ENCODE results near the gene AOX1.
"Not testable (repeated sequence)": the region's sequence is repeated elsewhere in the genome, so short reads cannot be mapped to it uniquely, and the experiment has no call there.

AOX1 gene

GRCh38 chr2:200693836-200694470 lies 108.1 kb downstream of the AOX1 start:
- DNase-seq (ENCODE audit: extremely low spot score, insufficient read length, low read depth) (no peak), FAIRE-seq (no peak)

DNA sequence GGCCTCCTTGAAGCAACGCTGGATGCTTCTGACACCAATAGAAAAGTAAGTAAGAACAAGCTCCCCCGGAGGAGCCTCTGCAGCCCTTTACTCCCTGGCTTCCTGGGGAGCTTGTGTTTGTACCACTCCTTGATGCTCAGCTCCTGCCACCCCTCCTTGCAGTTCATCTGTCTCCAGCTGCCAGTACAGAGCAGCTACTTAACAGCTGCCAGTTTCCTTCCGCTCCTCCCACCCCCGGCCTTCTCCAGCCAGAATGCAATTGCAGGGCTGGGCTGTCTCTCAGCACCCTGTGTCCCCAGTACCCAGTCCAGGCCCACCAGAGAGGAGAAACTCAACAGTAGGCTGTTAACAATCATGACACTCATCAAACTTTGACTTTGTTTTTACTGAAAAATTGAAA lies 109.4 kb downstream of the AOX1 start:
- FAIRE-seq (no peak), DNase-seq (ENCODE audit: extremely low spot score, insufficient read length, low read depth) (no peak)

DNA sequence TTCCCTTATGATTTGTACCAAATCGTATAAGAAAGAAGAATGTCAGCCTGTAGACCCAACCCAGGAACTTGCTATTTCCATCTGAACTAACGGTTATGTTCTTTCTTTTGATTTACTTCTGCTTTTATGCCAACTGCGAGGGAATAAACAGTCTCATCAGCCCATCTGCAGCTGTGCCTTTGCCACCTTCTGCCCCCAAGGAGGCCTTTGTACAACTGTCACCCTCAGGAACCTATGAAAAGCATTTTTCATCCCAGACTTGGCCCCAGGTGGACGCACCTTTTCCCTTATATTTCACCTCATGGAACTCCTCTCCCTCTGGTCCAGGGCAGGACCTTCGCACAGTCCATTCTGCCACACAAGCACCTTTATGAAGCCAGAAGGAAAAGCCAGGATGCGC lies 109.8 kb downstream of the AOX1 start:
- FAIRE-seq, result no peak

DNA sequence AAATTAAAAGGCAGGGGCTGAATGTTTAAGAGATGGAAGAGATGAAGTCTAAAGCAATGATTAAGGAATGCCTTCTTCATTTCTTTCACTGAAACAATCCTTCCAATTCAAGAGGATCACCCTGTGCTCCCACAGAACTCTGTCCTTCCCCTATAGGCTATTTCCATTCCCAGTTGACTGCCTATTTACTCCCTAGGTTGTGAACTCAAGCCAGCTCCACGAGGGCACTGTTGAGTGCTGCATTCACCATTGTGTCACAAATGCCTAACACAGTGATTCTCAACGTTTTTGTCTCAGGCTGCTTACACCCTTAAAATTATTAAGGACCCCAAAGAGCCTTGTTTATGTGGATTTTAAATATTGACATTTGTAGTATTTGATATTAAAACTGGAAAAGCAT lies 112.4 kb downstream of the AOX1 start:
- no peak for FAIRE-seq
- DNase-seq (ENCODE audit: extremely low spot score, insufficient read length, low read depth), result no peak

More for the DNA sequence above, 109.8 kb downstream of the AOX1 start:
- DNase-seq (ENCODE audit: extremely low spot score, insufficient read length, low read depth), result no peak

GRCh38 chr2:200699310-200699709 lies 113.5 kb downstream of the AOX1 start:
- no peak for FAIRE-seq
- no peak for DNase-seq (ENCODE audit: extremely low spot score, insufficient read length, low read depth)

- no peak for DNase-seq (ENCODE audit: extremely low spot score, insufficient read length, low read depth)
- no peak for FAIRE-seq
Observed at GRCh38 chr2:200700856-200701255, 115.0 kb downstream of the AOX1 start.

- FAIRE-seq, result no peak
Observed at GRCh38 chr2:200702044-200702443, 116.2 kb downstream of the AOX1 start.

GRCh38 chr2:200702646-200703118 lies 116.9 kb downstream of the AOX1 start:
- FAIRE-seq, result no peak
- no peak for DNase-seq (ENCODE audit: extremely low spot score, insufficient read length, low read depth)

More at GRCh38 chr2:200702044-200702443, 116.2 kb downstream of the AOX1 start:
- DNase-seq (ENCODE audit: extremely low spot score, insufficient read length, low read depth), result no peak

DNA sequence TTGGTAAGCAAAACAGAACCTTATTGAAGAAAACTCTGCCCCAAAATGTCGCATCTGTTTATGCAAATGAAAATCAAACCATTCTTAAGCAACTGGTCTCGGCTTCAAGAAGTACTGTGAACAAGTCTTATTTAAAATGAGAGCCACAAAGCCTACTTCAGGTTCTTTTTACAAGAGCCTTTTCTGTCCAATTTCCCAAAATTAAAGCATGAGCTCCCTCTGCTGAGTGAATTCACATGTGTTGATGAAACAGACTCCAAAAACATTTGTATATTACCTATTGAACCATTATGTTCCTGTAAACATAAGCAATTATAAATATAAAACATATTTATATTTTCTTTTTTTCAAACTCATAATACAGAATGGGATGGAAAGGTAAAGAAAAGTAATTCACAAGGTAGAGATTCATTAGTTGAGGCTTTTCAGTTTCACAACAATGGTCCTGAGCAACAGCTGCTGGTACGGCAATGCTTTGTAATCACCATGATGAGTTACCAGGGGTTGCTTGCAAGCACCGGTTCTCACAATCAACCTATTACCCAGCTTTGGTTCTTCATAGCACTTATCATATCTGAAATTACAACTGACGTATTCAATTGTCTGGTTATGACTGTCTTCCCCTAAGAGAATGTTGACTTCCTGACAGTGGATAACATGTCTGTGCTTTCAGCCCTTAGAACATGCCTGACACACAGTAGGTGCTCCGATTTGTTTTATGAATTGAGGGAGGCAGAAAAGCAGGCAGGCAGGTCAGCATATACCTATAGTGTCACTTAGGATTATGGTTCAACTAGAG lies 117.5 kb downstream of the AOX1 start:
- DNase-seq (ENCODE audit: extremely low spot score, insufficient read length, low read depth) (no peak), FAIRE-seq (no peak)

DNA sequence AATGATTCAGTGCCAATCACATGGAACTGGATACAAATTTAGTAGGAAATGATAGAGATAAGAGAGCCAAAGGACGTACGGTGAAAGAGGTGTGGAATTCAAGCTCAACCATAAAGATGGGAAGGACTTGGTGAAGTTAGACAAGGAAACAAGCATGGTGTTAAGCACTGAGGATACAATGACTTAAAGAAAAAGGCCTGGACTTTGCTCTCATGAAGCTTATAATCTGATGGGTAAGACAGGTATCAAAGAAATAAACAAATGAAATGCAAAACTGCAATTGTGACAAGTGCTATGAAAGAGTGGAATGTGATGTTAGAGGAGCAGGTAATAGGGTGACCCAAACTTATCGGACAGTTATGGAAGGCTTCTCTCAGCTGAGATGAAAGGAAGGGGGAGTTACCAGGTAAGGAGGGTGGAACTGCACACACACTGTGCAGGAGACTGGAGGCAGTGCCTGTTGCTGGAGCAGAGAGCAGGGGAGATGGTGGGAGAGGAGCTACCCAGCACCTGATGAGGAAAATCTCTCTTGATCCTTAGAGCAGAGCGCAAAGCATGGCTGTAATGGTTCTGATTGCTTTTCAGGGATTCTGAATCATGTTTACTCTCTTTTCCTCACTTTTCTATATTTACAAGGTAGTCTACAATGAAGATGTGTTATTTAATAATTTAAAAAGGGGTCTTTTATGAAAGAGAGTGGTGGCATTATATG lies 118.3 kb downstream of the AOX1 start:
- DNase-seq (ENCODE audit: extremely low spot score, insufficient read length, low read depth) (no peak), FAIRE-seq (no peak)

- DNase-seq (ENCODE audit: extremely low spot score, insufficient read length, low read depth) (no peak), FAIRE-seq (no peak)
Observed at GRCh38 chr2:200705305-200706041, 119.7 kb downstream of the AOX1 start.

DNA sequence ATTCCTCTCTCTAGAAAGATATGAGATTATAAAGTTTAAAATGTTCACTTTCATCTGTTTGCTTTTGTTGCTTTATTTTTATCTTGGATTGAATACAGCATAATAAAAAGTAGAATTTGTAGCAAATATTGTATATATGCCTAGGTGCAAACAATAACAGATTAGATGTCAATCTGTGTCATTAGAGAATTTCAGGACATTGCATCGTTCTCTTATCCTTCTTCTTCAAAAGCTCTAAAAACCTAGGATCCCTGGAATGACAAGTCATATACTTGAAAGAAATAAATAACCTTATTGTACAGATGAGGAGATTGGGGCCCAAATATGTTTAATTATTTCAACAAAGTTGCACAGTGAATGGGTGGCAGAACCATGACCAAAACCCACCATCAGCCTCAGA lies 123.1 kb downstream of the AOX1 start:
- no peak for DNase-seq (ENCODE audit: extremely low spot score, insufficient read length, low read depth)
- FAIRE-seq, result no peak

- peak; percentile 99 for FAIRE-seq
- peak; percentile 81 for DNase-seq (ENCODE audit: extremely low spot score, insufficient read length, low read depth)
Observed at GRCh38 chr2:200713003-200713703, 127.3 kb downstream of the AOX1 start.

GRCh38 chr2:200713704-200714064 lies 127.9 kb downstream of the AOX1 start:
- FAIRE-seq (no peak), DNase-seq (ENCODE audit: extremely low spot score, insufficient read length, low read depth) (no peak)

- DNase-seq (ENCODE audit: extremely low spot score, insufficient read length, low read depth); FAIRE-seq: not testable (repeated sequence)
Observed at GRCh38 chr2:200715014-200715413, 129.2 kb downstream of the AOX1 start.

DNA sequence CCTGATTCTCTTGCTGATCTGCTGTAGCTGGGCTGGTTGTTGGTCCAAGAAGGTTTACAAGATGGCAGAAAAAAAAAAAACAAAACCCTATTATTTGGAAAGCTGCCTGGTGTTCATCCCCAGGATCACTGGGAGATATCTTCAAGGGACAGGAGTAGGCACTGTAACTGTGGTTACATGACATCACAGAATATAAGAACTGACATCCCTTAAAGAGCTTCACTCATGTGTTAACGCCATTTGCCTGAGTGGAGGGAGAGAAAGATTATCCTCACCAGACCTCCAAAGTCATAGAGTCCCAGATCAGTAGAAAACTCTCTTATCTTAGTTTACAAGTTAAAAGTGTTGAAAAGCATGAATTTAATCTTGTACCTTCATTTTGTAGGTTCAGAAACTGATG lies 130.6 kb downstream of the AOX1 start:
- FAIRE-seq (no peak), DNase-seq (ENCODE audit: extremely low spot score, insufficient read length, low read depth) (no peak)
